Forelimb muscle (tissue), 1 donor: ENCODE results near the gene AQP3. TPM values are rescaled to one million over a fixed set of nuclear protein-coding genes. Genes with fewer than 3 reads are reported as not detected.
"Not testable (repeated sequence)": the region's sequence is repeated elsewhere in the genome, so short reads cannot be mapped to it uniquely, and the experiment has no call there.

Experiments
- DNase-seq: peaks from one replicate; pipeline ENCODE4 v3.0.0-alpha.2; 2013; ENCODE audit warnings: low read depth
- polyA plus RNA-seq: library from polyadenylated mRNA; unstranded; fragments of 120-200 nt; gene quantifications from one replicate; pipeline ENCODE4 v1.2.1, GENCODE V29; 2013; ENCODE audit not compliant: insufficient read length

The AQP3 gene
- polyA plus RNA-seq, 1 donor: 5.3 TPM

- no peak for DNase-seq
Observed at GRCh38 chr9:33442125-33442524, 5.3 kb downstream of the AQP3 start.

GRCh38 chr9:33440609-33441008, 6.8 kb downstream of the AQP3 start:
- DNase-seq: no peak

- no peak for DNase-seq
Observed at GRCh38 chr9:33440204-33440603, 7.2 kb downstream of the AQP3 start.

DNA sequence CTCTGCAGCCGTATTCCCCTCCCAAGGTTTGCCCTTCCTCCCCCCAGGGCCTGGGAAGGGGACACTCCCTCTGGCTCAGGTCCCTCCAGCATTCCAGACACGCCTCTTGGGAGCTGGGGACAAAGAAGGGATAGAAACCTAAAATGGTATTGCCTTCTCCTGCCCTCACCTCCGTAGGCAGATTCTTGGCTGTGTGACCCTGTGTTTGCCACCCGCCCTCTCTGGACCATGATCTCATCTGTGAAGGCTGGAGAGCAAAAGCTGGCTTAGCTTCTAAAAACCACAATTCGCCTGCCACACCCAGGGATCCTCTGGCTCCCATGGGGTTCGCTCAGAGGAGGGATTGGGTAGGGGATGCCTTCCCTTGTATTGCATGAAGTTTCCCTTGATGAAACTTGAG, 7.7 kb downstream of the AQP3 start:
- DNase-seq: no peak

GRCh38 chr9:33438926-33439680, 8.3 kb downstream of the AQP3 start:
- no peak for DNase-seq

- no peak for DNase-seq
Observed at GRCh38 chr9:33437898-33438297, 9.5 kb downstream of the AQP3 start.

GRCh38 chr9:33437205-33437604, 10.2 kb downstream of the AQP3 start:
- no peak for DNase-seq

- no peak for DNase-seq
Observed at GRCh38 chr9:33436445-33436844, 10.9 kb downstream of the AQP3 start.

GRCh38 chr9:33435821-33436277, 11.5 kb downstream of the AQP3 start:
- DNase-seq: no peak

GRCh38 chr9:33434317-33435105, 12.9 kb downstream of the AQP3 start:
- no peak for DNase-seq

GRCh38 chr9:33433871-33434270, 13.5 kb downstream of the AQP3 start:
- no peak for DNase-seq

DNA sequence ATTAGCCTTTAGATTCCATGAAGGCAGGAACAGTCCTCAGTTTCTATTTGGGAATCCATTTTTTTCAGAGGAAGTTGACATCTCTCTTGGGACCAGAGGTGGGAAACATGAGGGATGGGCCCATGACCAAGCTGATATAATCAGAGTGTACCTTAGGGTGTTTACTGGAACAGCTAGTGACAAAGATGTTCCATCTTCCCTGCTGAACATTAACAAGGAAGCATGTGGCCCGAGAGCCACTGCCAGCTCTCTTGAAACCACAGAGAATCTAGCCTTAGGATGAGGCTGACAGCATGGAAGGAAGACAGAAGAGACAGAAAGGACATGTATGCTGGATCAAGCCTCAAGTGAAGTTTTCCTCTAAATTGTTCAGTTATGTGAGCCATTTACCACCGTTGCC, 16.0 kb downstream of the AQP3 start:
- DNase-seq: no peak

DNA sequence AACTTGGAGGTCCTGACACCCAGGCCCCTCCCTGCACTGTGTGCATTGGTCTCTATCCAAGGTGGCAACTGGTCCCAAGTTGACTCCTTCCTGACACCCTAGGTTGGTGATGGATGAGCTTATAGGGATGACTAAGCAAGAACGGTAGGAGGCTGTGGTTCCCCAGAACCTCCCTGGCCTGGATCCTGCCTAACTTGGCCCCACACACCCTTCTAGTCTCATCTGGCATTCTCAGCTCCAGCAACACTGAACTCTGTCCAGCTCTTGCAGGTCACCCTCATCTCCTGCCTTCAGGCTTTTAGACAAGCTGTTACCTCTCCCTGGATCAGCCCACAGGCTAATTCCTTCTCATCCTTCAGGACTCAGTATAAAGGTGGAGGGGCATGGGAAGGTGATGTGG, 16.5 kb downstream of the AQP3 start:
- DNase-seq: no peak

DNA sequence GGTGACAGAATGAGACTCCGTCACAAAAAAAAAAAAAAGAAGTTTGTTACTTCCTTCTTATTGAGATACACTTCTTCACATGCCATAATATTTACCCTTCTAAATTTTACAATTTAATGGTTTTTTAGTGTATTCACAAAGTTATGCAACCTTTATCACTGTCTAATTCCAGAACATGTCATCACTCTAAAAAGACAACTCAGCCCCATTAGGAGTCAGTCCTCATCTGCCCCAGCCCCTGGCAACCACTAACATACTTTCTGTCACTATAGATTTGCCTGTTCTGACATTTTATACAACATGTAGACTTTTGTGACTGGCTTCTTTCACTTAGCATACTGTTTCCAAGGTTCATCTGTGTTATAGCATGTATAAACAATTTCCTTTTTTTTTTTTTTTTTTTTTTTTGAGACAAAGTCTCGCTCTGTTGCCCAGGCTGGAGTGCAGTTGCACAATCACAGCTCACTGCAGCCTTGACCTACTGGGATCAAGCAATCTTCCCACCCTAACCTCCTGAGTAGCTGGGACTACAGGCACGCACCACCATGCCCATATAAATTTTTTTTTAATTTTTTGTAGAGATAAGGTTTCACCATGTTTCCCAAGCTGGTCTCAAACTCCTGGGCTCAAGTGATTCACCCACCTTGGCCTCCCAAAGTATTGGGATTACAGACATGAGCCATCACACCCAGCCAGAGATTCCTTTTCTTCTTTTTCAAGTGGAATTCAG, 18.0 kb downstream of the AQP3 start:
- DNase-seq: no peak

- no peak for DNase-seq
Observed at GRCh38 chr9:33426843-33427293, 20.5 kb downstream of the AQP3 start.

DNA sequence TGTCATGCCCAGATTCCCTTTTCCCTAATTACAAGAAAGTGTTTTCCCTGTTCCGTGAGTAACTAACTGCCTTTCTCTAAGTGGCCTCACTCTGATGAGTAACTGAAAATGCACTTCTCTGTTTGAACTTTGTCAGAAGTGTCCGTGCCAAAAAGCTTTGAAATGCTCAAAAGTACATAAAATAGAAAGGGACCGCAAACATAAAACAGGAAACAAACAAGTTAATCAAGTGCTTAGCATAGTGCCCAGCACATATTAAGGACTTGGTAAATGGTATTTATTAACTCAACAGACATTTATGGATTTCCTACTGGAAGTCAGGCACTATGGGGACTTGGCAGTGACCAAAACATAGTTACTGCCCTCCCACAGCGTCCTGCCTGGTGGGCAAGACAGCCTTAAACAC, 22.3 kb downstream of the AQP3 start:
- no peak for DNase-seq

DNA sequence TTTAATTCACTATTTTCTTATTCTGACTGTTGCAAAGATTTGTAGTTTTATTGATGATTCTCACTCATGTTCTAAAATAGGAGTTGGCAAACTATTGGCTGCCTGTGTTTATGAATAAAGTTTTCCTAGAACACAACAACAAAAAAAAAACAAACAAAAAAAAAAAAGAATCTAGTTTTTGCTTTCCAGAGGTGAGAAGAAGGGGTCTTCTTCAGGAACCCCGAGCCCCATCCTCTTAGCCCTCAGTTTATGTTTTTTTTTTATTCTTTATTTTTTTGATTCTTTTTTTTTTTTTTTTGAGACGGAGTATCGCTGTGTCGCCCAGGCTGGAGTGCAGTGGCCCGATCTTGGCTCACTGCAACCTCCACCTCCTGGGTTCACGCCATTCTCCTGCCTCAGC, 22.9 kb downstream of the AQP3 start:
- not testable (repeated sequence) for DNase-seq

- not testable (repeated sequence) for DNase-seq
Observed at GRCh38 chr9:33424043-33424442, 23.4 kb downstream of the AQP3 start.

- no peak for DNase-seq
Observed at GRCh38 chr9:33419708-33420303, 27.6 kb downstream of the AQP3 start.

DNA sequence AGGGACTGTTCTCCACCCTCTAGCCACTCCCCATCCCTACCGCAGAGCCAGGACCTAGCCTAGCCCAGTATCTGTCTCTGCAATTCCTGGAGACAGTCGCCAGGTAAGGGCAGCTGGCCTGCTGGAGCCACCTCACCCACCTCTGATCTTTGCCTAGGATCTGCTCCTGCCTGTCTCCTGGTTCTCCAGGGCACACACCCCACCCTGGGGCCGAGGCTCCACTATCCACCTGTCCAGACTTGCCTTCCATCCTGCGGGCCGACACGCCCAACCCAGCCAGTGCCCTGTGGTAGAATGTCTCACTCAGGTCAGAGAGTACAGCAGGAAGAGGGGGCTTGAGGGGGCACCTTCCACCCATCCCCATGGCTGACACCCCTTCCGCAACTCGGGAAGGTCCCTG, 29.3 kb downstream of the AQP3 start:
- no peak for DNase-seq

GRCh38 chr9:33416996-33417395, 30.4 kb downstream of the AQP3 start:
- DNase-seq: no peak

DNA sequence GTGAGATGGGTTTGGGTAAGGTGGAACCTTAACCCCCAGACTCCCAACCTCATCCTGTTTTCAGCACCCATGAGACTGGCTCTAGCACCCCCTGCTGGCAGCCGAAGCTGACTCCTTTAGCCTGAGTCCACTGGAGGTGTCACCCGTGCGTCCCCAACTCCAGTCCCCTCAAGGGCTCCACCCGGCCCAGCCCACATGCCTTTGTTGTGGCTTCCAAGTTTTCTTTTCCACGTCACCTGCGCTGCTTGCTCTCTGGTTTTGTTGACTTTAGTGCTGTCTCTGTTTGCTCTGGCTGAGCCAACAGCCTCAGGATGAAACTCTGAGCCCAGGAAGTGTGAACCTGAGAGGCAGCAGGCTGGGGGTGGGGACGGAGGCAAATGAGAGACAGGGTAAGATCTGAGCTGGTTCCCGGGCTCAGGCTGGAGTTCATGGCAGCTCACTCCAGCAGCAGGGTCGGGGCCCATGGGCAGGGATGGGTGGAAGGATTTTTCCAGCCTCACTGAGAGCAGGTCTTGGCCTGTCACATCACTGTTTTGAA, 31.8 kb downstream of the AQP3 start:
- no peak for DNase-seq
